NOMO-1 (cell line): Measurements from ENCODE around the gene SP3.

Experiments used
- DNase-seq, 2 experiments: peaks; one replicate each; lab custom pipeline; 2025; ENCODE audit not compliant: unreplicated experiment in 2 of 2; lab: John Stamatoyannopoulos, UW

Gene SP3

GRCh38 chr2:173997753-173998152, 32.6 kb upstream of the SP3 start:
- peak in 1 of 2 experiments; percentile 43 for DNase-seq

GRCh38 chr2:173997269-173997668, 32.1 kb upstream of the SP3 start:
- peak; percentile 96 to 98 for DNase-seq

- DNase-seq = no peak
Observed at GRCh38 chr2:173996766-173997165, 31.6 kb upstream of the SP3 start.

- no peak for DNase-seq
Observed at GRCh38 chr2:173993459-173993858, 28.3 kb upstream of the SP3 start.

GRCh38 chr2:173991856-173992588, 26.8 kb upstream of the SP3 start:
- no peak for DNase-seq

- no peak for DNase-seq
Observed at GRCh38 chr2:173990970-173991819, 26.0 kb upstream of the SP3 start.

GRCh38 chr2:173990245-173990644, 25.1 kb upstream of the SP3 start:
- DNase-seq = no peak

- no peak for DNase-seq
Observed at GRCh38 chr2:173989884-173990215, 24.7 kb upstream of the SP3 start.

GRCh38 chr2:173989160-173989883, 24.1 kb upstream of the SP3 start:
- no peak for DNase-seq

GRCh38 chr2:173986805-173987204, 21.6 kb upstream of the SP3 start:
- no peak for DNase-seq

GRCh38 chr2:173985605-173985992, 20.4 kb upstream of the SP3 start:
- no peak for DNase-seq

- DNase-seq = no peak
Observed at GRCh38 chr2:173984866-173985604, 19.9 kb upstream of the SP3 start.

GRCh38 chr2:173983391-173983871, 18.3 kb upstream of the SP3 start:
- DNase-seq = no peak

GRCh38 chr2:173982918-173983317, 17.7 kb upstream of the SP3 start:
- no peak for DNase-seq

- no peak for DNase-seq
Observed at GRCh38 chr2:173982182-173982714, 17.1 kb upstream of the SP3 start.

GRCh38 chr2:173981520-173981919, 16.3 kb upstream of the SP3 start:
- DNase-seq = no peak

- DNase-seq = no peak
Observed at GRCh38 chr2:173979751-173980351, 14.7 kb upstream of the SP3 start.

- no peak for DNase-seq
Observed at GRCh38 chr2:173978447-173978846, 13.3 kb upstream of the SP3 start.

- DNase-seq = no peak
Observed at GRCh38 chr2:173972636-173973035, 7.5 kb upstream of the SP3 start.

GRCh38 chr2:173972165-173972564, 7.0 kb upstream of the SP3 start:
- no peak for DNase-seq
